A673 (cell line): ENCODE results near the gene MLPH. TPM values are rescaled to one million over a fixed set of nuclear protein-coding genes. Genes with fewer than 3 reads are reported as not detected.

Experiments
- BruUV-seq: library from RNA; stranded (reverse); fragments of 400-500 nt; replicated peaks from 2 replicates; lab custom pipeline; 2021; lab: Mats Ljungman, UMichigan
- CTCF ChIA-PET: fragments of 300-600 bp; sonication (Branson Sonifier 250); formaldehyde crosslinking; loops from one replicate; lab custom pipeline; 2022; ENCODE audit warnings: antibody characterized with exemption; lab: Charles Lee
- POLR2A ChIA-PET: fragments of 300-600 bp; sonication (Branson Sonifier 250); formaldehyde crosslinking; loops from one replicate; lab custom pipeline; 2022; ENCODE audit warnings: antibody characterized with exemption; ENCODE audit not compliant: low non-redundant PET; lab: Charles Lee
- DNase-seq: peaks from one replicate; pipeline ENCODE4 v3.0.0-alpha.2; 2015; ENCODE audit warnings: low spot score
- H3K27ac ChIP-seq: fragments of 200-600 bp; sonication (generic); 2 replicates; pipeline ENCODE4 v1.5.1; 2016; ENCODE audit warnings: mixed run types, low read depth, mild to moderate bottlenecking, mixed read lengths, antibody characterized with exemption, low read length; ENCODE audit not compliant: poor library complexity, severe bottlenecking
- H3K27me3 ChIP-seq: fragments of 200-600 bp; sonication (generic); replicated peaks from 2 replicates; pipeline ENCODE4 v1.6.1; 2017; ENCODE audit warnings: mixed run types, low read depth, mild to moderate bottlenecking, mixed read lengths, antibody characterized with exemption, low read length; ENCODE audit not compliant: insufficient read depth, poor library complexity
- H3K36me3 ChIP-seq: fragments of 200-600 bp; sonication (generic); 2 replicates; pipeline ENCODE4 v1.6.1; 2016; ENCODE audit warnings: mixed run types, mild to moderate bottlenecking, mixed read lengths, antibody characterized with exemption, low read length; ENCODE audit not compliant: insufficient read depth, poor library complexity, severe bottlenecking
- H3K4me1 ChIP-seq: fragments of 200-600 bp; sonication (generic); 2 replicates; pipeline ENCODE4 v1.6.1; 2017; ENCODE audit warnings: mixed run types, mild to moderate bottlenecking, mixed read lengths, antibody characterized with exemption, low read length; ENCODE audit not compliant: insufficient read depth, poor library complexity, severe bottlenecking
- H3K4me3 ChIP-seq: fragments of 200-600 bp; sonication (generic); 2 replicates; pipeline ENCODE4 v1.5.1; 2016; ENCODE audit warnings: low read depth, mixed run types, mild to moderate bottlenecking, mixed read lengths, low read length; ENCODE audit not compliant: poor library complexity, severe bottlenecking
- H3K9me3 ChIP-seq: fragments of 200-600 bp; sonication (generic); 2 replicates; pipeline ENCODE4 v1.6.1; 2016; ENCODE audit warnings: mixed run types, low read depth, mild to moderate bottlenecking, mixed read lengths, antibody characterized with exemption, low read length; ENCODE audit not compliant: poor library complexity, severe bottlenecking
- CTCF ChIP-seq: fragments of 300-800, 200-600 bp; sonication (generic); conservative IDR thresholded peaks from 2 replicates; pipeline ENCODE4 v1.5.1; 2017; ENCODE audit warnings: low read depth, mild to moderate bottlenecking, antibody characterized with exemption, low read length, moderate library complexity, mixed read lengths
- EZH2 ChIP-seq: fragments of 200-600 bp; sonication (generic); IDR thresholded peaks from 2 replicates; pipeline ENCODE4 v1.6.1; 2017; ENCODE audit warnings: borderline replicate concordance, low read depth, mild to moderate bottlenecking, mixed read lengths, antibody characterized with exemption, low read length; ENCODE audit not compliant: poor library complexity, severe bottlenecking
- intact Hi-C: fragments of 100-400 bp; cut with micrococcal nuclease; formaldehyde crosslinking; loops from one replicate; pipeline ENCODE4 v1.10.0; 2022; ENCODE audit not compliant: unreplicated experiment
- total RNA-seq: library from RNA; stranded (reverse); gene quantifications from 2 replicates; pipeline ENCODE4 v1.2.3, GENCODE V29; 2021

The MLPH gene
- total RNA-seq, 1 experiment from 2014 or later: not detected

DNA sequence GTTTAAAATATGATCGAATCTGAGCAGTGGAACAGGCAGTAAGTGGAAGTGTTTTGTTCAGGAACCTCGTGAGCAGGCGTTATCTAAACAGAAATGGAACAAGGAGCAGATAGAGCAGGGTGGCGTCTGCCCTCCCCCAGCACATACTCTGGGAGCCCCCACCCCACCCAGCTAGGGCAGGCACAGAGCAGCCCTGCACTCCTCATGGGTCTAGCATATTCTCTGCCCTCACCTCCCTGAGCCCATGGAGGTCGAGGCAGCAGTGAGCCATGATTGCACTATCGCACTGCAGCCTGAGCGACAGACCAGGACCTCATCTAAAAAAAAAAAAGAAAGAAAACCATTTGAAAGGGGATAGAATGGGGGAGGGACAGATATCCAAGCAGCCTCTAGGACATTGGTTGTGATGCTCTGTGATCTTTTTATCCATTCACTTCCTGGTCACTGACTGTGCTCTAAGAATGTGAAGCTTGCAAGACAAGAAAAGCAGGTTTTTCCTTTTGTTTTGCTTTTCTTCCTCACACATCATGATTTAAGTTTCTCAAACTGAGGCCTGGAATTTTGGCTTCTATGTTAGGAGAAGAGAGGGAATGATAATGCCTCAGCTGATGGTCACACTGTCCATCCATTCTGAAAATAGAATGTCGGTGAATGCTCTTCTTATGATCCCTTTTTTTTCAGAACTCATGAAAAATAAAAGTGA, 3.1 kb downstream of the MLPH start:
- Histone ChIP-seq H3K27me3 (peaks cover 55% of the 10 kb centered on the region), H3K27ac (no peak overlapping the region), H3K36me3 (no peaks in the 10 kb centered on the region), H3K4me3 (no peak overlapping the region), H3K9me3 (peaks cover 11% of the 10 kb centered on the region), H3K4me1 (no peaks in the 10 kb centered on the region)
- BruUV-seq: no TSS peak
- DNase-seq: no peak
- ChIA-PET CTCF (no interaction called here), POLR2A (interaction anchor here (0.6 kb wide), 1 partner anchor 73 kb away, joined by 3 read pairs; no protein-coding TSS in a partner anchor)
- intact Hi-C loops: no loop called here
- TF ChIP-seq EZH2: no peak
- TF ChIP-seq CTCF: no peak

GRCh38 chr2:237490795-237491194, 3.7 kb downstream of the MLPH start:
- intact Hi-C loops: no loop called here
- CTCF ChIA-PET: no interaction called here
- Histone ChIP-seq H3K27ac (no peak overlapping the region), H3K4me3 (no peak overlapping the region), H3K4me1 (no peaks in the 10 kb centered on the region), H3K9me3 (peaks cover 11% of the 10 kb centered on the region), H3K36me3 (no peaks in the 10 kb centered on the region), H3K27me3 (peaks cover 48% of the 10 kb centered on the region)
- POLR2A ChIA-PET: no interaction called here
- TF ChIP-seq CTCF (no peak), EZH2 (no peak)
- no peak for DNase-seq
- no TSS peak for BruUV-seq

GRCh38 chr2:237491515-237492118, 4.6 kb downstream of the MLPH start:
- Histone ChIP-seq H3K4me3 (no peak overlapping the region), H3K36me3 (no peaks in the 10 kb centered on the region), H3K4me1 (no peaks in the 10 kb centered on the region), H3K27me3 (peaks cover 40% of the 10 kb centered on the region), H3K9me3 (peaks cover 11% of the 10 kb centered on the region), H3K27ac (no peak overlapping the region)
- ChIA-PET CTCF (no interaction called here), POLR2A (no interaction called here)
- TF ChIP-seq EZH2 (no peak), CTCF (no peak)
- no TSS peak for BruUV-seq
- intact Hi-C loops: no loop called here
- DNase-seq: no peak
